Caco-2 (cell line): ENCODE data around the gene TSHZ2. TPM values are rescaled to one million over a fixed set of nuclear protein-coding genes. Genes with fewer than 3 reads are reported as not detected.

Source experiments
- BruUV-seq: library from RNA; stranded (reverse); fragments of 400-500 nt; replicated peaks from 2 replicates; lab custom pipeline; 2021; lab: Mats Ljungman, UMichigan
- CTCF ChIA-PET: fragments of 300-600 bp; sonication (Branson Sonifier 250); formaldehyde crosslinking; loops from one replicate; lab custom pipeline; 2022; ENCODE audit warnings: antibody characterized with exemption; lab: Charles Lee
- POLR2A ChIA-PET: fragments of 300-600 bp; sonication (Branson Sonifier 250); formaldehyde crosslinking; loops from one replicate; lab custom pipeline; 2022; ENCODE audit warnings: antibody characterized with exemption; lab: Charles Lee
- DNase-seq, 2 experiments: peaks; one replicate each; pipeline versions ENCODE4 v3.0.0 to v3.0.0-alpha.2; 2020 to 2022
- H3K27me3 ChIP-seq: replicated peaks from 2 replicates; pipeline ENCODE4 v1.6.0; 2011; ENCODE audit warnings: low read length; ENCODE audit not compliant: control insufficient read depth, insufficient read depth
- H3K36me3 ChIP-seq: 2 replicates; pipeline ENCODE4 v1.5.1; 2011; ENCODE audit warnings: low read length; ENCODE audit not compliant: control insufficient read depth, insufficient read depth
- H3K4me1 ChIP-seq: fragments of 250-450 bp; sonication (Bioruptor Pico); 2 replicates; pipeline ENCODE4 v1.5.1; 2020; ENCODE audit warnings: mild to moderate bottlenecking
- H3K4me3 ChIP-seq: 2 replicates; pipeline ENCODE4 v1.5.1; 2011; ENCODE audit warnings: low read depth, mild to moderate bottlenecking, control low read depth, low read length
- H3K9me3 ChIP-seq: fragments of 250-450 bp; sonication (Bioruptor Pico); 2 replicates; pipeline ENCODE4 v1.5.1; 2020; ENCODE audit warnings: mild to moderate bottlenecking, moderate library complexity
- H3K27ac Mint-ChIP-seq: one replicate; pipeline ENCODE4 v1.8.0; 2022; ENCODE audit warnings: mixed read lengths; ENCODE audit not compliant: unreplicated experiment
- H3K27me3 Mint-ChIP-seq: one replicate; pipeline ENCODE4 v1.8.0; 2022; ENCODE audit warnings: mixed read lengths; ENCODE audit not compliant: insufficient read depth, unreplicated experiment
- H3K36me3 Mint-ChIP-seq: one replicate; pipeline ENCODE4 v1.8.0; 2022; ENCODE audit warnings: mild to moderate bottlenecking, mixed read lengths; ENCODE audit not compliant: insufficient read depth, unreplicated experiment
- H3K4me1 Mint-ChIP-seq: one replicate; pipeline ENCODE4 v1.8.0; 2022; ENCODE audit warnings: low read depth, mixed read lengths; ENCODE audit not compliant: unreplicated experiment
- H3K4me3 Mint-ChIP-seq: one replicate; pipeline ENCODE4 v1.8.0; 2022; ENCODE audit warnings: mild to moderate bottlenecking, moderate library complexity, mixed read lengths; ENCODE audit not compliant: unreplicated experiment
- H3K9me3 Mint-ChIP-seq: one replicate; pipeline ENCODE4 v1.8.0; 2022; ENCODE audit warnings: mixed read lengths; ENCODE audit not compliant: unreplicated experiment
- intact Hi-C: fragments of 100-400 bp; cut with micrococcal nuclease; formaldehyde crosslinking; loops from one replicate; pipeline ENCODE4 v1.10.0; 2022; ENCODE audit not compliant: unreplicated experiment
- total RNA-seq: library from RNA; stranded (reverse); gene quantifications from 2 replicates; pipeline ENCODE4 v1.2.3, GENCODE V29; 2022
- TF ChIP-seq, protein P1 (sequence below), 2 experiments: fragments of 200-600 bp in 1 of 2; IDR thresholded peaks; 1 replicate in 1 of 2; 2 replicates in 1 of 2; pipeline versions ENCODE4 v1.5.1 to v1.8.0; 2011 to 2022; ENCODE audit warnings: antibody characterized with exemption in 1 of 2, control low read depth in 1 of 2, inconsistent platforms in 1 of 2, low read depth in 1 of 2, low read length in 1 of 2, mild to moderate bottlenecking in 1 of 2, moderate library complexity in 1 of 2; ENCODE audit not compliant: insufficient read depth in 1 of 2, severe bottlenecking in 1 of 2, unreplicated experiment in 1 of 2

Gene TSHZ2
- total RNA-seq, 1 experiment from 2014 or later = 0.07 TPM

DNA sequence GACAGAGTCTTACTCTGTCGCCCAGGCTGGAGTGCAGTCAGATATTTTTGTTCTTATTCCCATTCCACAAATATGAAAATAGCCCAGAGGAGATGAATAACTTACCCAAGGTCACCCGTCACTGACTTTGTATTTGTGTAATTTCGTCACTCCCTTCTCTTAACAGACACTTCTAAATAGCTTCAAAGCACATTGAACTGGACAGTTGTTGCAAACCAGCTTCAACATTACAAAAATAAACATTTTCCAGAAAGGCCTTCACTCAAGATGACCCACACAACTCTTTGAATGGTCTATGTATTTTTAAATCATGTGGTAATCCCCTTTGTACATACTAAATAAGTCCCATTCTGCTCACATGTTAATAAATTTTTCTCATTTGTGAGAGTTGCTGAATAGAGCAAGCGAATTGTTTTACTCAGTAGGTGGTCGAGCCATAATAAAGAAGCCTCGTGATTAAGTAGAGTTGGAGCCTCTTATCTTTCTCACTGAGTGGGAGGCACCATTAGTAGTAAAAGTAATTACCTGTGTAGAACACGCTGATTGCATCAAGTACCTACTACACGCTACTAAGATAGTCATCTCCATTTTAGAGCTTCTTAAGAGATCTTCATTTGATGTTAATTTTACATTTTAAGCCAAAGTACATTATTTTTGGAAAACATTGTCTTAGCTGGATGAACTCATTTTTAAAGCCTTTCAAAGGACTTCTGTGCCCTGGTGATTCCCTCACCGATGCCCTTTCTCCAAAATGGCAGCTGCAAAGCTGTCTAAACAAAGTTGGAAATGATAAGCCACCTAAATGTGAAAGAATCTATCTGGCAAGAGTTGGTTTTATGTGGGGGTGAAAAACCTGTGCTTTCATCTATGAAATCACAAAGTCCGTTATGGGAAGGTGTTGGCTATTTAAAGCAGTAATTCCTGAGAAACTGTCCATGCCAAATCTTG is 110.0 kb downstream of the TSHZ2 start:
- no TSS peak for BruUV-seq
- Mint-ChIP-seq H3K4me3 (no peak overlapping the region), H3K9me3 (peaks cover 10% of the 10 kb centered on the region), H3K27me3 (peaks cover 5% of the 10 kb centered on the region), H3K36me3 (no peaks in the 10 kb centered on the region), H3K4me1 (no peaks in the 10 kb centered on the region), H3K27ac (no peak overlapping the region)
- TF ChIP-seq, protein P1, sequence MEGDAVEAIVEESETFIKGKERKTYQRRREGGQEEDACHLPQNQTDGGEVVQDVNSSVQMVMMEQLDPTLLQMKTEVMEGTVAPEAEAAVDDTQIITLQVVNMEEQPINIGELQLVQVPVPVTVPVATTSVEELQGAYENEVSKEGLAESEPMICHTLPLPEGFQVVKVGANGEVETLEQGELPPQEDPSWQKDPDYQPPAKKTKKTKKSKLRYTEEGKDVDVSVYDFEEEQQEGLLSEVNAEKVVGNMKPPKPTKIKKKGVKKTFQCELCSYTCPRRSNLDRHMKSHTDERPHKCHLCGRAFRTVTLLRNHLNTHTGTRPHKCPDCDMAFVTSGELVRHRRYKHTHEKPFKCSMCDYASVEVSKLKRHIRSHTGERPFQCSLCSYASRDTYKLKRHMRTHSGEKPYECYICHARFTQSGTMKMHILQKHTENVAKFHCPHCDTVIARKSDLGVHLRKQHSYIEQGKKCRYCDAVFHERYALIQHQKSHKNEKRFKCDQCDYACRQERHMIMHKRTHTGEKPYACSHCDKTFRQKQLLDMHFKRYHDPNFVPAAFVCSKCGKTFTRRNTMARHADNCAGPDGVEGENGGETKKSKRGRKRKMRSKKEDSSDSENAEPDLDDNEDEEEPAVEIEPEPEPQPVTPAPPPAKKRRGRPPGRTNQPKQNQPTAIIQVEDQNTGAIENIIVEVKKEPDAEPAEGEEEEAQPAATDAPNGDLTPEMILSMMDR (IDR thresholded peaks at IDR 0.05; ENCODE audit: insufficient read depth in 1 of 2, low read depth in 1 of 2, low read length in 1 of 2, severe bottlenecking in 1 of 2, unreplicated experiment in 1 of 2) = no peak
- ChIA-PET POLR2A (no interaction called here), CTCF (no interaction called here)
- Histone ChIP-seq H3K9me3 (no peaks in the 10 kb centered on the region), H3K4me3 (no peak overlapping the region), H3K36me3 (no peaks in the 10 kb centered on the region), H3K27me3 (no peaks in the 10 kb centered on the region), H3K4me1 (no peaks in the 10 kb centered on the region)
- intact Hi-C loops = no loop called here
- DNase-seq = no peak

DNA sequence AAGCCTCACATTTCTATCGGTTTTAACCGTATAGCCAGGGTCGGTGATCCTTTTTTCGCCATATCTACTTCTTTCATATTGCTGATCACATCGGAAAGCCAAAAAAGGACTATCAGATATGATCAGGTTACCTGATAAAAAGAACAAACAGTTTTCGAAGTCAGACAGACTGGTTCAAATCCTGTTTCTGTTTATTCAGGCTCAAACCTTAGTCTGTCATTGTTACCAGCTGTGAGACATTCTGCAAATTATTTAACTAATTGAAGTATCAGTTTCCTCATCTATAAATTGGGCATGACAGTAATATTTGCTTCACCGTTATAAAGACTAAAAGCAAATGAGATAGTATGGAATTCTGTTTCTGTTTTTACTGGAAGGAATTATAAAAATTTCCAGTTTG is 111.3 kb downstream of the TSHZ2 start:
- intact Hi-C loops = no loop called here
- Histone ChIP-seq H3K36me3 (no peaks in the 10 kb centered on the region), H3K9me3 (no peaks in the 10 kb centered on the region), H3K4me1 (no peaks in the 10 kb centered on the region), H3K4me3 (no peak overlapping the region), H3K27me3 (no peaks in the 10 kb centered on the region)
- POLR2A ChIA-PET = no interaction called here
- DNase-seq = no peak
- TF ChIP-seq, protein P1 (IDR thresholded peaks at IDR 0.05; ENCODE audit: insufficient read depth in 1 of 2, low read depth in 1 of 2, low read length in 1 of 2, severe bottlenecking in 1 of 2, unreplicated experiment in 1 of 2) = no peak
- no peak overlapping the region for H3K27ac Mint-ChIP-seq
- BruUV-seq = no TSS peak
- CTCF ChIA-PET = interaction anchor here (0.6 kb wide), 1 partner anchor 35 kb away, joined by 3 read pairs; no protein-coding TSS in a partner anchor
- no peaks in the 10 kb centered on the region for H3K4me1 Mint-ChIP-seq
- H3K9me3 Mint-ChIP-seq = peaks cover 11% of the 10 kb centered on the region
- H3K4me3 Mint-ChIP-seq = no peak overlapping the region
- H3K27me3 Mint-ChIP-seq = peaks cover 8% of the 10 kb centered on the region
- no peaks in the 10 kb centered on the region for H3K36me3 Mint-ChIP-seq

DNA sequence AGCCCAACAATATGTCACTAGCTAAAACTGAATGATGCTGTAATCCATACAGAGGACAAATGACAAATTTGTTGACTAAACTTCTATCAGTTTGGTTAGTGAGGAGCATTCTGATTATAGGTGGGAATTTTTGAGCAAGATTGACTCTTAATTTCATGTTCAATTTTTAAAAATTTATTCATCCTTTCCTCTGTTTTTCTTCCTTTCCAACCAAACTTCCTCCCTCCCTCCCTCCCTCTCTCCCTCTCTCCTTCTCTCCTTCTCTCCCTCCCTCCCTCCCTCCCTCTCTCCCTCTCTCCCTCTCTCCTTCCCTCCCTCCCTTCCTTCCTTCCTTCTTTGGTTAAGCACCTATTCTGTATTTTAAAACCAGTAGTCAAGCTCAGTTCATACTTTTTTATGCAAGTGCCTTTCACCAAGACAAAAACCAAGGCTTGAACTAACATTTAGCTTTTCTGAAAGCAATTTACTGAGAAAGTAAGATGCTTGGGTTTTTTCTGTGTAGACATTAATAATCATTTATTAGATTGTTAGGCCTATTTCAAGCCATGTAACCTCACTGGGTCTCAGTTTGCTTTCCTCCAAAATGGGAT is 112.3 kb downstream of the TSHZ2 start:
- POLR2A ChIA-PET = no interaction called here
- DNase-seq = no peak
- Histone ChIP-seq H3K4me3 (no peak overlapping the region), H3K4me1 (no peaks in the 10 kb centered on the region), H3K27me3 (no peaks in the 10 kb centered on the region), H3K9me3 (no peaks in the 10 kb centered on the region), H3K36me3 (no peaks in the 10 kb centered on the region)
- Mint-ChIP-seq H3K4me1 (no peaks in the 10 kb centered on the region), H3K4me3 (no peak overlapping the region), H3K9me3 (peaks cover 11% of the 10 kb centered on the region), H3K27me3 (peaks cover 9% of the 10 kb centered on the region), H3K27ac (no peak overlapping the region), H3K36me3 (no peaks in the 10 kb centered on the region)
- intact Hi-C loops = no loop called here
- no TSS peak for BruUV-seq
- TF ChIP-seq, protein P1 (IDR thresholded peaks at IDR 0.05; ENCODE audit: insufficient read depth in 1 of 2, low read depth in 1 of 2, low read length in 1 of 2, severe bottlenecking in 1 of 2, unreplicated experiment in 1 of 2) = no peak
- CTCF ChIA-PET = no interaction called here
